Activated CD8-positive, alpha-beta memory T cell treated with anti-CD3 and anti-CD28 coated beads, Interleukin-2, amount 50 U/mL, for 1 hour (primary cell): ENCODE data around the gene CRYBG1.

ENCODE experiments used
- DNase-seq: peaks from one replicate; pipeline ENCODE4 v3.0.0-alpha.2; 2020; ENCODE audit errors: extremely low read depth

The CRYBG1 gene

DNA sequence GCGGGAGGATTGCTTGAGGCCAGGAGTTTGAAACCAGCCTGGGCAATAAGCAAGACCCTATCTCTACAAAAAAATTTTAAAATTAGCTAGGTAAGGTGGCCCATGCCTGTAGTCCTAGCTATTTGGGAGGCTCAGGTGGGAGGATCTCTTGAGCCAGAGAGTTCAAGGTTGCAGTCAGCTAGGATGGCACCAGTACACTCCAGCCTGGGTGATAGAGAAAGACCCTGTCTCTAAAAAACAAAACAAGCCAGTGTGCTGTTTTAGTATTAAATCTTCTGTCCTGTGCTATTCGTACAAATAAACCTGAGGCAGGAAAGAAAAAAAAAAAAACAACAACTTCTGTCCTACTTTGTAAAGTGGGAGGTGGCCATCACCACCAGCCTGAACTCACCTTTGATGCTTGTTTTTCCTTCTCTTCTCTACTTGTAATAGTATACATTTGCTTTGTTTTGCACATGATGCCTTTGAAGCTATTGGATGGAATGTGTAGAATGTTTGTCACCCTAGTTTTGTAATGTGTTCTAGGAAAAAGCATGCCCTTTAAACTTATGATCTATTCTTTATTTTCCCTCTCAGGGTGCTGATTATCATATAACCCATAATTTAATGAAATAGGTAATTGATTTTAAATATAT lies 102.5 kb downstream of the CRYBG1 start:
- no peak for DNase-seq

GRCh38 chr6:106466211-106466610 lies 105.7 kb downstream of the CRYBG1 start:
- no peak for DNase-seq

DNA sequence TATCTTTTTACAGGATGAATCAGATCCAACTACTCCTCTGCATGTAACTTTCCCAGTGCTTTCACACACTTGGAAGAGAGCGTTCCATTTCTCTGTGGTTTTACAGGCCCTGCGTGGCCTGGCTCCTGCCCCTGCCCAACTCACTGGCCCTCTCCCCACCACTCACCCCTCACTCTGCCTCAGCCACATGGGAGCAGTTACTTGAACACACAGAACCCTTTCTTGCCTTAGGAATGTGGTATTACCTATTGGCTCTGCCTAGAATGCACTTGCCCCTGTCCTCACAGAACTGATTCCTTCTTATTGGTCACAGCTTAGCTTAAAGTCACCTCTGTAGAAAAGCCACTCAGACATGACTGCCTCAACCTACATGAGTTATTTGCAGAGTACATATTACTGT lies 108.4 kb downstream of the CRYBG1 start:
- no peak for DNase-seq

- no peak for DNase-seq
These were observed 109.4 kb downstream of the CRYBG1 start for GRCh38 chr6:106469882-106470281.

DNA sequence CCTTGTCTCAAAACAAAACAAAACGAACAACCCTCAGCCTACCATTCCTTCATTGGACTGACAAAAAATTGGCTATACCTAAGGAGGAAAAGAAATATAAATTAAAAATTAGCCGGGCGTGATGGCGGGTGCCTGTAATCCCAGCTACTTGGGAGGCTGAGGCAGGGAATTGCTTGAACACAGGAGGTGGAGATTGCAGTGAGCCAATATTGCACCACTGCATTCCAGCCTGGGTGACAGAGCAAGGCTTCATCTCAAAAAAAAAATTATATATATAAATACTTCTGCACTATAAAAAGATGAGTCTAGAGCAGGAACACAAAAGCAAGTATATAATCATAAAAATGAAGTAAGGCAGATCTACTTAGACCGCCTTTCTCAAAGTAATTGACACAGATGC lies 109.8 kb downstream of the CRYBG1 start:
- no peak for DNase-seq

DNA sequence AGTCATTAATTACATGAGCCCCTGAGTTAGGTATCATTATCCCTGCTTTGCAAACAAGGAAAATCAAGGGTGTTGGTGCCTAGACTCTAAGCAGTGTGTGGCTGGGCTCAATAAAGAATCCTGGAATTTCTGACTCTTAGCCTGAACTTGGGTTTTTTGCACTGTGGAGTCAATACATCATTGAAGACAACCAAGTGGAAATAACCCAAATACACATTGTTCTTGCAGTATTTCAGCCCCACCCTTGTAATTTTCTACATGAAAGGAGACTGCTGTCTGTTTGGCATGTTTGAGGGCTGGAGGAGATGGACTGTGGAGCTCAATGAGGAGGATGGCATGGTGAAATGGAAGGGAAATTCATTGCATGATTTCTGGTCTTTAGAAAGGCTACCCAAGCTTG lies 110.3 kb downstream of the CRYBG1 start:
- DNase-seq = no peak

DNA sequence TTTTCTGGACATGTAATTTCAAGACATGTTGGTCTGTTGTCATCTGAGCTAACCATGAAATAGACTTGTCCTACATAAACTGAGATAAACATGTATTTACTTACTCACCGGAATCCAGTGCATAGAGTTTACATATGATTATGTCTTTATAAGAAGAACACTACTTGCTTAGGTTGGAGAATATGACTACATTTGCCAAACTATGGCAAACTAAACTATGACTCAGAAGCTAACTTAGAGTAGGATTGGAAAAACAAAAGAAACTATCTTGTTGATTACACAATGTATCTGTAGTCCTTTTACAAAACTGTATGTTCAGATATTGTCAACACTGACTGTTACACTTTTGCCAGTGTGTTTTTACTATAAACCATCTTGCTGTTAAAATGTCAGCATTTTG lies 113.3 kb downstream of the CRYBG1 start:
- no peak for DNase-seq

DNA sequence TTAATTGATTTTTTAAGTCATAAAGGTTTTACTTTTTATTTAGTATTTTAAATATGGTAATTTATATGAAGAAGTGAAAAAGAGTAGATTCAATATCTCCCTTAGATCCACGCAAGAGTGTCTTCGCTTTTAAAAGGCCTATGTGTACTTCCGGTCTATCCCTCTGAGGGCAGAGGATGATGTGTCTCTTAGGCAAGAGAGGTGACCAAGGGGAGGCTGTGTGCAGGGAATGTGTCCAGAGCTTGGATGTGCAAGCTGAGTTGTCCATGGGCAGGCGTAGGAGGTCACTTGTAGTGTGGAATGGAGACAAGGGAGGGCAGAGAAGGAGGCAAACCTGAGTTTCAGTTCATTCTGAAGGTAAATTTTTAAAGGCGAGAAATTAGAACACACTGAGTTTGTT lies 113.9 kb downstream of the CRYBG1 start:
- no peak for DNase-seq

DNA sequence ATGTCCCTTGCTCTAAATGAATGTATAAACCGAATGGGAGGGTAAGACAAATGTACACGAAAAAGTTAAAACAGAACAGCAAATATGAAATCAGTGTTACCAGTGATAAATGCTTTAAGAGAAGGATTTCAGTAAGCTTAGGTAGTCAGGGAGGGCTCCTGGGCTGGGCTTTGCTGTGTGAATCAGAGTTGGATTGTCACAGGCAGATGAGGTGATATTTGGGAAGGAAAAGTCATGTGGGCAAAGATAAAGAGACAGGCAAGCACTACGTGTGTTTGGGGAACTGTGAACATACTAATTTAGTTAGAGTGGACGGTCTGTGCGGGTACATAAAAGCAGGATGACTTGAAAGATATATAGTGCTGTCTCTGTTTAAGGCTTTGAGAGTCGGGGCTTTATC lies 114.8 kb downstream of the CRYBG1 start:
- no peak for DNase-seq

DNA sequence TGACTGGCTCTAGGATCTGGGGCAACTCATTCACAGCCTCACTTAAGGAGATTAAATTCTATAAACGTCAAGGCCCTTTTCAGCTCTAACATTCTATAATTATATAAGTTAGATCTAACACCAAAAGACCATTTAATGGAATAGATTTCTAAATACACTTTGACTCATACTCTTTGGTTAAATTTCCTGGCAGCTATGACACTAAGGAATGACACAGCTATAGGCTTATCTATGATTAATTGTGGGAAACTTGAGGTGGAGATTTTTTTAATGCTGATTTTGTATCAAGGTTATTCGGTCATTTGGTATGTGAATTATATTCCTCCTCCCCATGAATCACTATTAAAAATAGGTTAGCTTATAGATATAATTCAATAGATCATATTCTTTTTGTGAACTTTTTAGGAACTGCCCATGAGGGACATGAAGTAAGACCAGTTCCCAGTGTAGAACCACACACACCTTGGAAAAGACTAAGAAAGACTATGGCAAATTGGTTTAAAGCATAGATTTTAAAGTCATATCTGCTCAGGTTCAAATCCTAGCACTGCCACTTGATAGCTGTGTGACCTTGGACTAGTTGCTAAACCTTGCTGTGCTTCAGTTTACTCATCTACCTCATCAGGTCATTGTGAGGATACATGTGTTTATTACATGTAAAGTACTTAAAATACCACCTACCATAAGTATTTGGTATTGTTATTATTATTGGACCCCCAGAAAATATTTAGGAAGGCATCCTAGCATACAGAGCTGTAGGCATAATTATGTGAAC lies 116.0 kb downstream of the CRYBG1 start:
- DNase-seq = no peak

DNA sequence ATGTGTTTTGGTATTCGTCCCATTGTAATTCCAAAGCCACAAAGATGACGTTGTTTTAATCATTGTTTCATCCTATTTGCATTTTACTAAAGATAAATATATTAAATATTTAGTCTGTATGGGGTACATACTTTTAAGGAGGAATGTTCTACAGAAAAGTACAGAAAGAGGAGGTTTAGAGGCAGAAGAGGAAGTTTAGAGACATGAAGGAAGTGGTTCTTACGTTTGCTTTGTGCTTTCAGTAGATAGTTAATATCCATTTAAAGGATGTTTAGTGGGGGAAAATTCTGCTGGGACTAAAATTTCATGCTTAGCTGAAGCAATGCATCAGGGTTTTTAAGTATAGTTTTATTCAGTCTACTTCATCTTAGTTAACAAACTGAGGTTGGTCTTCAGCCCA lies 116.6 kb downstream of the CRYBG1 start:
- DNase-seq = no peak

DNA sequence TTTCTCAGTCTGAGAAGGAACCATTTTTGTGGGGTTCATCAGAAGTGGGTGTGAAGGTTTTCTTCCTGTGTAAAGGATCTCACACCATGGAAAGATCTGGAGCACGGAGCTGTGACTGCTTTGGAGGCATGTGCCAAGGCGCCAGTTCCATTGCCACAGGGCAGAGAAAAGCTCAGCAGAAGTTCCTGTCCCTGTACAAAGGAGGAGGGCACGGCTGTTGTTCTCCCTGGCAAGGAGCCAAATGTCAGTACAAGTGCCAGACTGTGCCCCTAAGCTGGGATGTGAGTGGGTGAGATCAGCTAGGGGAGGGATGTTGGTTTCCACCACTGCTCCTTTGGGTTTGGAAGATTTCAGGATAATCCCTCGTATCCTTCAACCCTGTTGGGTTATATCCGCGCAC lies 117.3 kb downstream of the CRYBG1 start:
- DNase-seq = no peak

DNA sequence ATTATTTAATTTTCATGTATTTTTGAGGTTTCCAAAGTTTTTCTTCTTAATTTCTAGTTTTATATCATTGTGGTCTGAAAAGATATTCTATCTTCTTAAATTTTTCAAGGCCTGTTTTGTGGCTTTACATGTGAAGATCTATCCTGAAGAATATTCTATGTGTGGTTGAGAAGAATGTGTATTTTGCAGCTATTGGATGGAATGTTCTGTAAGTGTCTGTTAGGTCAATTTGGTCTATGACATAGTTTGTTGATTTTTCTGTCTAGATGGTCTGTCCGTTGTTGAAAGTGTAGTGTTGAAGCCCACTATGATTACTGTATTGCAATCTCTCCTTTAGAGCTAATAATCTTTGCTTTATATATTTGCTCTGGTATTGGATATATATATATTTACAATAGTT lies 125.7 kb downstream of the CRYBG1 start:
- no peak for DNase-seq

- no peak for DNase-seq
These were observed 128.2 kb downstream of the CRYBG1 start for GRCh38 chr6:106488494-106489370.

GRCh38 chr6:106490030-106490429 lies 129.5 kb downstream of the CRYBG1 start:
- no peak for DNase-seq

- no peak for DNase-seq
These were observed 129.9 kb downstream of the CRYBG1 start for GRCh38 chr6:106490436-106490835.

DNA sequence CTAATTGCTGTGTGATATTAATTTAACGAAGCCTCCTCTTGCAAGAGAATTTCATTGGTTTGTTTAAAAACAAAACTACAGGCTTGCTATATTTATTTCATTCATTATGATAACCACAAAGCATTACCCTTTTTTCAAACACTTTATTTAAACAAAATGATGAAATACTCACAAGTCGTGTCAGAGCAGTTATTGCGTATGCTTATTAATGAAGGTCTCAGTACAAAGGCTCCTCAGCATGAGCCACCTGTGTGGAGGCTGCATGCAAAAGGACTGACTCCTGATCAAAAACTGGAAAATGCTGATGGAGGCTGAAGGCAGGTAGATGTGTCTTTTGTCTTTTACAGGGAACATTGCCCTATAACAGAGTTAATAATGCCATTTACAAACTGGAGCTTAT lies 130.5 kb downstream of the CRYBG1 start:
- no peak for DNase-seq

DNA sequence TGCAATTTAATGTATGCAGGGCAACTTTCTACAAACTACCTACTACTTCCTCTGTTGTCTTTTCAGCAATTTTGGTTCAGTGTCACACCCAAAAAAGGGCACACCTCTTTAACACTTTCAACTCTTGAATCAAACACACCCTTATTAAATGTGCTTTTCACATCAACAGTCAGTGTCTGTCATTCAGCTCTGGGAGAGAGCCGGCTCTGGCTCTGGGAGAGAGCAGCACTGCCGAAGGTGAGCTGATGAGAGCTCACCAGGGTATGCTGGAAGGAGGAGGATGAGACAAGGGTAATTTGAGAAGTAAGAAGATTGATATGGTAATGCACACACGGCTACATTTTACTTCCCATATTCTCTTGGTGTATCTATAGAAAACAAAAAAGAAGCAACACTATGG lies 134.5 kb downstream of the CRYBG1 start:
- DNase-seq = no peak

- no peak for DNase-seq
These were observed 136.3 kb downstream of the CRYBG1 start for GRCh38 chr6:106496823-106497222.

DNA sequence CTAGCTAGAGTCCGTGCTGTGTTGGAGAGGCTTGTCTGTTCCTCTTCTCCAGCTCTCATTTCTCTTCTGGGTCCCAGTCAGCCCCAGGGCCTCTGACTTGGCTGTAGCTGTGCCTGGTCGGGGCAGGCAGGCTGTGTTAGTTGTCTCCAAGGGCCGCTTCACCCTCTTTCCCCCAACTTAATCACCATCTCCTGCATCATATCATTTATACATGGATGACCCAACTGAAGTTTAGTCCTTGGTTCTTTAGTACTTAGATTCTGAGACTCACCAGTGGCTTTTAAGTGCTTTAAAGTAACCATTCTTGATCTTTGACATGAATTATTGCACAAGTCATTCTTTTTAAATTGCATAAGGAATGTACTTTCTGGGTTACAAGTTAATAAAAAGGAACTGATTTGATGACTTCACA lies 141.4 kb downstream of the CRYBG1 start:
- no peak for DNase-seq

GRCh38 chr6:106502559-106502958 lies 142.0 kb downstream of the CRYBG1 start:
- DNase-seq = no peak

DNA sequence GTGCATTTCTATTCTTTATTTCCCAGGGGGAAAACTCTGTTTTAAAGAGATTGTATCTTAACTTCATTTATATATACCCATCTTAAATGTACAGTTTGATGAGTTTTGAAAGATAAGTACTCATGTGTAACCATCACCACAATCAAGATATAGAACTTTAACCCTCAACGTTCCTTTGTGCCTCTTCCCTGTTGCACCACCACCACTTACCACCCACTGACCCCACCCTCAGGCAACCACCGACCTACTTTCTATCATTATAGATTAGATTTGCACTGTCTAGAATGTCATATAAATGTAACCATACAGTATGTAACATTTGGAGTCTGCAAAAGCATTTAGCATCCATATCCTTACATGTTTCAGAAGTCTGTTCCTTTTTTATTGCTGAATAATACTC lies 147.8 kb downstream of the CRYBG1 start:
- no peak for DNase-seq

- DNase-seq = no peak
These were observed 148.3 kb downstream of the CRYBG1 start for GRCh38 chr6:106508834-106509233.
